Natural killer cell (primary cell): Measurements from ENCODE around the gene ZNF195. TPM values are rescaled to one million over a fixed set of nuclear protein-coding genes. Genes with fewer than 3 reads are reported as not detected.

ENCODE experiments used
- ATAC-seq, 3 donors: fragments of 150-1000 bp in 2 of 3; fragments of 200-7000 bp in 1 of 3; cut with Tn5 transposase; 1 replicate in 1 of 3; 2 replicates in 2 of 3; pipeline ENCODE4 v1.10.0; 2021; ENCODE audit warnings: mild to moderate bottlenecking in 2 of 3, moderate library complexity in 2 of 3
- DNase-seq, 2 donors: peaks; one replicate each; pipeline versions ENCODE4 v3.0.0 to v3.0.0-alpha.2; 2013 to 2021; ENCODE audit warnings: mixed read lengths in 1 of 2
- H3K27ac ChIP-seq: one replicate; pipeline ENCODE4 v1.5.1; 2013; ENCODE audit warnings: mild to moderate bottlenecking, low read length
- H3K27me3 ChIP-seq: one replicate; pipeline ENCODE4 v1.6.1; 2013; ENCODE audit warnings: low read length; ENCODE audit not compliant: control insufficient read depth, insufficient read depth
- H3K36me3 ChIP-seq: one replicate; pipeline ENCODE4 v1.6.1; 2013; ENCODE audit warnings: low read length; ENCODE audit not compliant: control insufficient read depth, insufficient read depth
- H3K4me1 ChIP-seq: one replicate; pipeline ENCODE4 v1.6.1; 2013; ENCODE audit warnings: low read length; ENCODE audit not compliant: control insufficient read depth, insufficient read depth
- H3K4me3 ChIP-seq: one replicate; pipeline ENCODE4 v1.5.1; 2013; ENCODE audit warnings: low read length
- H3K9me3 ChIP-seq: one replicate; pipeline ENCODE4 v1.6.1; 2013; ENCODE audit warnings: low read length; ENCODE audit not compliant: control insufficient read depth, insufficient read depth
- H3K27ac Mint-ChIP-seq, 2 donors: one replicate each; pipeline ENCODE4 v1.8.0; 2022; ENCODE audit warnings: mild to moderate bottlenecking in 2 of 2, mixed read lengths in 2 of 2, moderate library complexity in 1 of 2
- H3K27me3 Mint-ChIP-seq, 2 donors: one replicate each; pipeline ENCODE4 v1.8.0; 2022; ENCODE audit warnings: low read depth in 2 of 2, mixed read lengths in 2 of 2
- H3K36me3 Mint-ChIP-seq: one replicate; pipeline ENCODE4 v1.8.0; 2022; ENCODE audit warnings: mixed read lengths
- H3K4me1 Mint-ChIP-seq, 2 donors: one replicate each; pipeline ENCODE4 v1.8.0; 2022; ENCODE audit warnings: mixed read lengths in 2 of 2
- H3K4me3 Mint-ChIP-seq: one replicate; pipeline ENCODE4 v1.8.0; 2022; ENCODE audit warnings: mild to moderate bottlenecking, moderate library complexity, mixed read lengths
- H3K9me3 Mint-ChIP-seq, 2 donors: one replicate each; pipeline ENCODE4 v1.8.0; 2022; ENCODE audit warnings: mixed read lengths in 2 of 2
- CTCF ChIP-seq: fragments of 200-600 bp; IDR thresholded peaks from one replicate; pipeline ENCODE4 v1.8.0; 2022; ENCODE audit warnings: antibody characterized with exemption
- WGBS: methylation state at CpG from one replicate; pipeline ENCODE4 v1.1.7; 2013; ENCODE audit warnings: missing lambda C conversion rate; ENCODE audit not compliant: insufficient coverage; 5-methylcytosine and 5-hydroxymethylcytosine counted together
- intact Hi-C: fragments of 100-400 bp; cut with micrococcal nuclease; formaldehyde crosslinking; loops from one replicate; pipeline ENCODE4 v1.14.2; 2022
- total RNA-seq, 4 donors: library from RNA; stranded (reverse); fragments of 120-200 nt in 1 of 4; gene quantifications; one replicate each; pipeline versions ENCODE4 v1.2.3 to v1.2.4, GENCODE V29; 2013 to 2022

The ZNF195 gene
- total RNA-seq, 3 donors from 2014 or later (not counting 1 experiment from before 2014, with no cell fraction given): 24.7 to 44.1 (median 25.9) TPM

GRCh38 chr11:3342709-3343108 is 36.2 kb downstream of the ZNF195 start:
- Mint-ChIP-seq H3K27me3 (peaks cover 34 to 49% of the 10 kb centered on the region in 2 donors), H3K36me3 (no peaks in the 10 kb centered on the region), H3K27ac (no peak overlapping the region), H3K4me3 (no peak overlapping the region), H3K4me1 (no peaks in the 10 kb centered on the region), H3K9me3 (no peaks in the 10 kb centered on the region)
- intact Hi-C loops: loop anchor here (10.0 kb wide), 1 partner anchor 62 kb away; no protein-coding TSS in a partner anchor
- Histone ChIP-seq H3K27ac (no peak overlapping the region), H3K4me3 (no peak overlapping the region), H3K36me3 (no peaks in the 10 kb centered on the region), H3K27me3 (peaks cover 10% of the 10 kb centered on the region), H3K4me1 (no peaks in the 10 kb centered on the region), H3K9me3 (no peaks in the 10 kb centered on the region)
- no peak for TF ChIP-seq CTCF
- no peak for DNase-seq
- WGBS: 90% methylated on average over 2 of the region's 2 CpGs
- no peak for ATAC-seq

GRCh38 chr11:3341298-3341697 is 37.6 kb downstream of the ZNF195 start:
- DNase-seq (peak; percentile 49 to 78), ATAC-seq (peak in 1 of 3 donors; percentile 45)
- Mint-ChIP-seq H3K9me3 (no peaks in the 10 kb centered on the region), H3K4me3 (no peak overlapping the region), H3K27ac (no peak overlapping the region), H3K4me1 (no peaks in the 10 kb centered on the region), H3K36me3 (no peaks in the 10 kb centered on the region), H3K27me3 (peaks cover 34 to 49% of the 10 kb centered on the region in 2 donors)
- peaks cover 10% of the 10 kb centered on the region for H3K27me3 ChIP-seq
- no peaks in the 10 kb centered on the region for H3K36me3 ChIP-seq
- no peak overlapping the region for H3K4me3 ChIP-seq
- peak; percentile 76 for TF ChIP-seq CTCF
- no peaks in the 10 kb centered on the region for H3K4me1 ChIP-seq
- intact Hi-C loops: loop anchor here (10.0 kb wide), 1 partner anchor 64 kb away; no protein-coding TSS in a partner anchor
- no peak overlapping the region for H3K27ac ChIP-seq
- H3K9me3 ChIP-seq: no peaks in the 10 kb centered on the region
- 26% methylated on average over 9 of the region's 10 CpGs for WGBS

GRCh38 chr11:3340025-3340424 is 38.9 kb downstream of the ZNF195 start:
- ATAC-seq (no peak), DNase-seq (no peak)
- Histone ChIP-seq H3K36me3 (no peaks in the 10 kb centered on the region), H3K4me1 (no peaks in the 10 kb centered on the region), H3K27ac (no peak overlapping the region), H3K27me3 (peaks cover 10% of the 10 kb centered on the region), H3K4me3 (no peak overlapping the region), H3K9me3 (no peaks in the 10 kb centered on the region)
- Mint-ChIP-seq H3K36me3 (no peaks in the 10 kb centered on the region), H3K4me3 (no peak overlapping the region), H3K27me3 (peaks cover 34 to 49% of the 10 kb centered on the region in 2 donors), H3K27ac (no peak overlapping the region), H3K4me1 (no peaks in the 10 kb centered on the region), H3K9me3 (no peaks in the 10 kb centered on the region)
- no peak for TF ChIP-seq CTCF
- intact Hi-C loops: loop anchor here (10.0 kb wide), 1 partner anchor 65 kb away; no protein-coding TSS in a partner anchor
- 89% methylated on average over 4 of the region's 4 CpGs for WGBS

- Mint-ChIP-seq H3K9me3 (no peaks in the 10 kb centered on the region), H3K27ac (no peak overlapping the region), H3K4me3 (no peak overlapping the region), H3K36me3 (no peaks in the 10 kb centered on the region), H3K4me1 (no peaks in the 10 kb centered on the region), H3K27me3 (peaks cover 34 to 49% of the 10 kb centered on the region in 2 donors)
- 52% methylated on average over 1 of the region's 1 CpG for WGBS
- no peak overlapping the region for H3K27ac ChIP-seq
- no peaks in the 10 kb centered on the region for H3K9me3 ChIP-seq
- no peaks in the 10 kb centered on the region for H3K4me1 ChIP-seq
- intact Hi-C loops: no loop called here
- ATAC-seq (no peak), DNase-seq (no peak)
- no peak overlapping the region for H3K4me3 ChIP-seq
- TF ChIP-seq CTCF: no peak
- H3K36me3 ChIP-seq: no peaks in the 10 kb centered on the region
- H3K27me3 ChIP-seq: peaks cover 10% of the 10 kb centered on the region
Measured at GRCh38 chr11:3339340-3339624, 39.7 kb downstream of the ZNF195 start.
